IMR-90 (cell line): ENCODE results near the gene TERB1. TPM values are rescaled to one million over a fixed set of nuclear protein-coding genes. Genes with fewer than 3 reads are reported as not detected.

Source experiments
- ATAC-seq: fragments of 200-7000 bp; cut with Tn5 transposase; 2 replicates; pipeline ENCODE4 v1.9.1; 2020; ENCODE audit warnings: low read depth, mild to moderate bottlenecking, moderate library complexity
- BruUV-seq: library from RNA; stranded (reverse); fragments of 400-500 nt; replicated peaks from 2 replicates; lab custom pipeline; 2021; lab: Mats Ljungman, UMichigan
- CTCF ChIA-PET: fragments of 300-600 bp; formaldehyde crosslinking; extraction: SDS; loops from one replicate; lab custom pipeline; 2021; ENCODE audit warnings: antibody characterized with exemption; lab: Yijun Ruan, JAX
- POLR2A ChIA-PET: fragments of 300-600 bp; sonication (Branson Sonifier 250); formaldehyde crosslinking; loops from one replicate; lab custom pipeline; 2022; ENCODE audit warnings: antibody characterized with exemption; ENCODE audit not compliant: unreplicated experiment; lab: Charles Lee
- DNase-seq: peaks from one replicate; pipeline ENCODE4 v3.0.0; 2013
- H2AFZ ChIP-seq: replicated peaks from 2 replicates; pipeline ENCODE3; 2013; ENCODE audit warnings: low read length, mild to moderate bottlenecking; ENCODE audit not compliant: poor library complexity
- H2AK5ac ChIP-seq: 2 replicates; pipeline ENCODE4 v1.6.1; 2013; ENCODE audit warnings: low read depth, low read length, inconsistent platforms
- H2AK9ac ChIP-seq: replicated peaks from 2 replicates; pipeline ENCODE3; 2013; ENCODE audit warnings: mild to moderate bottlenecking, low read depth, low read length, moderate library complexity; ENCODE audit not compliant: poor library complexity
- H2BK120ac ChIP-seq: 2 replicates; pipeline ENCODE4 v1.6.1; 2013; ENCODE audit warnings: low read depth, low read length, inconsistent platforms
- H2BK15ac ChIP-seq: 3 replicates; pipeline ENCODE4 v1.6.1; 2013; ENCODE audit warnings: low read depth, low read length, inconsistent platforms
- H2BK20ac ChIP-seq: 2 replicates; pipeline ENCODE4 v1.6.1; 2013; ENCODE audit warnings: low read depth, mild to moderate bottlenecking, inconsistent platforms, low read length, moderate library complexity
- H2BK5ac ChIP-seq: 2 replicates; pipeline ENCODE4 v1.6.1; 2013; ENCODE audit warnings: mild to moderate bottlenecking, low read depth, low read length, inconsistent platforms; ENCODE audit not compliant: poor library complexity, severe bottlenecking
- H3K14ac ChIP-seq: replicated peaks from 2 replicates; pipeline ENCODE4 v1.6.1; 2013; ENCODE audit warnings: low read depth, low read length, inconsistent platforms
- H3K18ac ChIP-seq: 2 replicates; pipeline ENCODE4 v1.6.1; 2013; ENCODE audit warnings: low read depth, low read length, control low read depth
- H3K23ac ChIP-seq: 2 replicates; pipeline ENCODE4 v1.6.1; 2013; ENCODE audit warnings: low read depth, low read length, inconsistent platforms
- H3K27ac ChIP-seq: 2 replicates; pipeline ENCODE4 v1.5.1; 2013; ENCODE audit warnings: mild to moderate bottlenecking, control low read depth, low read length; ENCODE audit not compliant: insufficient read depth
- H3K27me3 ChIP-seq: 2 replicates; pipeline ENCODE4 v1.6.1; 2013; ENCODE audit warnings: low read length; ENCODE audit not compliant: control insufficient read depth, insufficient read depth
- H3K36me3 ChIP-seq: 2 replicates; pipeline ENCODE4 v1.6.1; 2013; ENCODE audit warnings: low read length, mixed read lengths; ENCODE audit not compliant: control insufficient read depth, insufficient read depth
- H3K4ac ChIP-seq: 2 replicates; pipeline ENCODE4 v1.6.1; 2013; ENCODE audit warnings: low read depth, low read length, inconsistent platforms
- H3K4me1 ChIP-seq: 2 replicates; pipeline ENCODE4 v1.6.1; 2013; ENCODE audit warnings: low read length, mixed read lengths; ENCODE audit not compliant: control insufficient read depth, insufficient read depth
- H3K4me2 ChIP-seq: 2 replicates; pipeline ENCODE4 v1.6.1; 2013; ENCODE audit warnings: low read depth, mild to moderate bottlenecking, control low read depth, low read length, moderate library complexity
- H3K4me3 ChIP-seq: 2 replicates; pipeline ENCODE4 v1.5.1; 2013; ENCODE audit warnings: low read depth, mild to moderate bottlenecking, control low read depth, low read length, moderate library complexity; ENCODE audit not compliant: insufficient read depth
- H3K56ac ChIP-seq: 2 replicates; pipeline ENCODE4 v1.6.1; 2013; ENCODE audit warnings: low read length, inconsistent platforms; ENCODE audit not compliant: insufficient read depth; ENCODE audit errors: extremely low read depth
- H3K79me1 ChIP-seq, 2 experiments: 2 replicates each; pipeline ENCODE4 v1.6.1; 2013; ENCODE audit warnings: low read length in 2 of 2, inconsistent platforms in 1 of 2, low read depth in 1 of 2
- H3K9ac ChIP-seq: 2 replicates; pipeline ENCODE4 v1.6.1; 2013; ENCODE audit warnings: low read depth, low read length, control low read depth
- H3K9me1 ChIP-seq: 2 replicates; pipeline ENCODE4 v1.6.1; 2013; ENCODE audit warnings: low read length, inconsistent platforms; ENCODE audit not compliant: insufficient read depth
- H3K9me3 ChIP-seq: 2 replicates; pipeline ENCODE4 v1.6.1; 2013; ENCODE audit warnings: low read length; ENCODE audit not compliant: control insufficient read depth, insufficient read depth
- H4K20me1 ChIP-seq: 2 replicates; pipeline ENCODE4 v1.6.1; 2013; ENCODE audit warnings: low read length, inconsistent platforms; ENCODE audit not compliant: insufficient read depth
- H4K5ac ChIP-seq: 2 replicates; pipeline ENCODE4 v1.6.1; 2013; ENCODE audit warnings: mild to moderate bottlenecking, low read depth, low read length, control low read depth
- H4K8ac ChIP-seq, 2 experiments: 2 replicates each; pipeline ENCODE4 v1.6.1; 2013; ENCODE audit warnings: low read depth in 2 of 2, low read length in 2 of 2, control low read depth in 1 of 2, inconsistent platforms in 1 of 2
- H4K91ac ChIP-seq: 2 replicates; pipeline ENCODE4 v1.6.1; 2013; ENCODE audit warnings: low read depth, low read length, inconsistent platforms; ENCODE audit not compliant: insufficient read depth
- NFE2L2 ChIP-seq: fragments of 150-350 bp; IDR thresholded peaks from 2 replicates; pipeline ENCODE4 v1.6.1; 2016; ENCODE audit warnings: low read depth, mild to moderate bottlenecking, low read length
- whole genome bisulfite sequencing, 2 experiments: methylation state at CpG; one replicate each; pipeline versions ENCODE4 v1.1.5 to v1.1.7; 2013; ENCODE audit warnings: missing lambda C conversion rate in 2 of 2; ENCODE audit not compliant: insufficient read length in 1 of 2; ENCODE audit errors: extremely low coverage in 2 of 2; 5-methylcytosine and 5-hydroxymethylcytosine counted together
- dilution Hi-C: fragments of 300-500 bp; cut with HindIII; formaldehyde crosslinking; loops from one replicate; pipeline ENCODE4 v1.14.3; 2018; ENCODE audit warnings: low sequenced_read_pairs; ENCODE audit not compliant: unreplicated experiment
- in situ Hi-C: fragments of 300-500 bp; cut with MboI; formaldehyde crosslinking; loops from 3 replicates; pipeline ENCODE4 v1.14.3; 2019; ENCODE audit warnings: low sequenced_read_pairs, inconsistent platforms, mixed read lengths
- intact Hi-C: fragments of 100-400 bp; cut with micrococcal nuclease; formaldehyde crosslinking; loops from 2 replicates; pipeline ENCODE4 v1.10.0; 2022
- polyA plus RNA-seq, 3 experiments: library from polyadenylated mRNA; depleted of rRNA; stranded (reverse); fragments of >200 nt; gene quantifications; 2 replicates each; pipeline ENCODE4 v1.2.3, GENCODE V29; 2012; ENCODE audit warnings: low replicate concordance in 1 of 3
- total RNA-seq: library from RNA; depleted of rRNA; stranded (reverse); fragments of >200 nt; gene quantifications from 2 replicates; pipeline ENCODE4 v1.2.3, GENCODE V29; 2012

The TERB1 gene
- total and polyA plus RNA-seq, 2 of the 4 experiments (the other 2 are of a cell fraction) = not detected

DNA sequence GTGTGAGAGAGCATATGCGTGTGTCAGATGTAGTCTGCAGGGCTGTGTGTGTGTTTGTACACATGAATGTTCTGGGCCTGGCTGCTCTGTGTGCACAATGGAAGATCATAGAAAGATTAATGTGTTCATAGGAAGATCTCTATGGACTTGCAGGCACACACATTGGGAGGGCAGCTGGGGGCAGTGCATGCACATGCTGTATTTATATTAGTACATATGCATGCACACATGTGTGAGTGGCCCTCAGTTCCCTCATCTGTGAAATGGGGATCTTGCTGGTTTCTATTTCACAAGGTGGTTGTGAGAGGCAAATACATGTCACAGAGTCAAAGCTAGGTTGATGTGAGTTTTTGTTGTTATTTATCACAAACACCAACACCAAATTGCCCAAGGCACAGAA is 44.9 kb upstream of the TERB1 start:
- TF ChIP-seq NFE2L2 = no peak
- Histone ChIP-seq H3K4me1 (no peaks in the 10 kb centered on the region; the same call in 1 of the 2 replicates), H3K4me3 (no peak overlapping the region), H4K20me1 (no peaks in the 10 kb centered on the region), H3K9me3 (no peaks in the 10 kb centered on the region), H3K4me2 (no peak overlapping the region), H2AK5ac (no peak overlapping the region), H4K5ac (no peak overlapping the region), H2BK20ac (no peak overlapping the region), H3K27ac (no peak overlapping the region), H2BK5ac (no peak overlapping the region), H4K91ac (no peak overlapping the region), H3K36me3 (no peaks in the 10 kb centered on the region), H4K8ac (no peak overlapping the region), H3K9me1 (0 out of 2 replicates have a peak, but pooled peaks cover 3% of the 10 kb centered on the region), H3K4ac (no peak overlapping the region), H3K56ac (no peak overlapping the region), H3K23ac (no peak overlapping the region), H3K14ac (no peak overlapping the region), H2AFZ (no peak overlapping the region), H2BK120ac (no peak overlapping the region), H3K9ac (no peak overlapping the region), H3K27me3 (peaks cover 86% of the 10 kb centered on the region), H3K18ac (no peak overlapping the region), H2AK9ac (no peak overlapping the region), H2BK15ac (no peak overlapping the region), H3K79me1 (no peaks in the 10 kb centered on the region)
- intact Hi-C loops = no loop called here
- in situ Hi-C loops = no loop called here
- BruUV-seq = no TSS peak
- DNase-seq (no peak), ATAC-seq (no peak)
- ChIA-PET POLR2A (no interaction called here), CTCF (interaction anchor here (0.6 to 1.6 kb wide), 2 partner anchors 16 to 1744 kb away, joined by 3 to 8 read pairs; partner anchors contain the start of gene NAE1)
- no CpG with 5 or more reads among the region's 1 CpG for WGBS, 2 experiments
- dilution Hi-C loops = no loop called here
